Measurements from ENCODE around the gene COL20A1.
"Not testable (repeated sequence)": the region's sequence is repeated elsewhere in the genome, so short reads cannot be mapped to it uniquely, and the experiment has no call there.

Gene COL20A1

GRCh38 chr20:63292904-63293303 is at the start of gene COL20A1:
Gene COL20A1 (plus strand): TSS chr20:63293186. CDS start chr20:63295108, 1,922 bp downstream.
- DNase-seq (ENCODE audit: low read depth) = no peak

GRCh38 chr20:63243604-63244247 is 49.3 kb upstream of the COL20A1 start:
- no peak for DNase-seq (ENCODE audit: low read depth)

GRCh38 chr20:63244468-63244867 is 48.5 kb upstream of the COL20A1 start:
- DNase-seq (ENCODE audit: low read depth) = no peak

- DNase-seq (ENCODE audit: low read depth) = no peak
These were observed 46.3 kb upstream of the COL20A1 start for GRCh38 chr20:63246490-63247288.

- DNase-seq (ENCODE audit: low read depth) = no peak
These were observed 45.2 kb upstream of the COL20A1 start for GRCh38 chr20:63247671-63248228.

GRCh38 chr20:63248835-63249591 is 44.0 kb upstream of the COL20A1 start:
- DNase-seq (ENCODE audit: low read depth) = no peak

- DNase-seq (ENCODE audit: low read depth) = no peak
These were observed 43.1 kb upstream of the COL20A1 start for GRCh38 chr20:63249891-63250290.

- not testable (repeated sequence) for DNase-seq (ENCODE audit: low read depth)
These were observed 41.6 kb upstream of the COL20A1 start for GRCh38 chr20:63251350-63251749.

- DNase-seq (ENCODE audit: low read depth) = no peak
These were observed 40.7 kb upstream of the COL20A1 start for GRCh38 chr20:63252284-63252711.

- DNase-seq (ENCODE audit: low read depth) = no peak
These were observed 39.9 kb upstream of the COL20A1 start for GRCh38 chr20:63253065-63253437.

GRCh38 chr20:63253438-63254231 is 39.4 kb upstream of the COL20A1 start:
- DNase-seq (ENCODE audit: low read depth) = no peak

- DNase-seq (ENCODE audit: low read depth) = no peak
These were observed 38.8 kb upstream of the COL20A1 start, which contains the start of gene NKAIN4 for GRCh38 chr20:63254232-63254605. Gene NKAIN4 (minus strand): TSS chr20:63254463. CDS start chr20:63254450, 13 bp downstream.

GRCh38 chr20:63254606-63255384 is 38.2 kb upstream of the COL20A1 start:
- no peak for DNase-seq (ENCODE audit: low read depth)

GRCh38 chr20:63255931-63256704 is 36.9 kb upstream of the COL20A1 start:
- DNase-seq (ENCODE audit: low read depth) = no peak

GRCh38 chr20:63256954-63257353 is 36.0 kb upstream of the COL20A1 start:
- no peak for DNase-seq (ENCODE audit: low read depth)

- no peak for DNase-seq (ENCODE audit: low read depth)
These were observed 35.4 kb upstream of the COL20A1 start for GRCh38 chr20:63257629-63258028.

GRCh38 chr20:63258781-63259180 is 34.2 kb upstream of the COL20A1 start:
- DNase-seq (ENCODE audit: low read depth) = no peak

- no peak for DNase-seq (ENCODE audit: low read depth)
These were observed 33.1 kb upstream of the COL20A1 start for GRCh38 chr20:63259734-63260460.

GRCh38 chr20:63260521-63260920 is 32.5 kb upstream of the COL20A1 start:
- DNase-seq (ENCODE audit: low read depth) = no peak

Data from stromal cell of bone marrow (primary cell).